GM12801 (cell line): ENCODE measurements around the gene CBR4.

Experiments
- TF ChIP-seq, protein P1 (sequence below): IDR thresholded peaks from one replicate; pipeline ENCODE4 v1.5.1; 2011; ENCODE audit warnings: control low read depth; ENCODE audit not compliant: insufficient read length; ENCODE audit errors: extremely low read depth

Gene CBR4

DNA sequence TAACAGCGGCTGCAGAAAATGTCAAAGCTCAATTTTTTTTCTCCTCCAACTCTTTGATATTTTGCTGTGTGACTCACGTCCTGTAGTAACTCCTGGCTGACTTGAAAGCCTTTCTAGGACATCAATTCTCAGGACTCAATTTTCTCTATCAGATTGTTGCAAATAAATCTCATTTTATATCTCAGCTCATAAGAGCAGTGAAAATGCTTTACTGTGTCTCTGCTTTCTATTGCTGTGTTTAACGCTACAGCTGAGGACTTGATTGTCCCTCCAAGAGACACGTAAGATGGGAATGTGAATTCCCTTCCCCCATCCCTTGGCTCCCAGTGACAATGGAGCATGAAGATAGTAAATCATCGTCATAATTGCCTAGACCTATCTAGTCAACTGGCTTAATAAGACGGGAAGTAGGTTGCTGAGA, 20.5 kb upstream of the CBR4 start:
- TF ChIP-seq, protein P1, sequence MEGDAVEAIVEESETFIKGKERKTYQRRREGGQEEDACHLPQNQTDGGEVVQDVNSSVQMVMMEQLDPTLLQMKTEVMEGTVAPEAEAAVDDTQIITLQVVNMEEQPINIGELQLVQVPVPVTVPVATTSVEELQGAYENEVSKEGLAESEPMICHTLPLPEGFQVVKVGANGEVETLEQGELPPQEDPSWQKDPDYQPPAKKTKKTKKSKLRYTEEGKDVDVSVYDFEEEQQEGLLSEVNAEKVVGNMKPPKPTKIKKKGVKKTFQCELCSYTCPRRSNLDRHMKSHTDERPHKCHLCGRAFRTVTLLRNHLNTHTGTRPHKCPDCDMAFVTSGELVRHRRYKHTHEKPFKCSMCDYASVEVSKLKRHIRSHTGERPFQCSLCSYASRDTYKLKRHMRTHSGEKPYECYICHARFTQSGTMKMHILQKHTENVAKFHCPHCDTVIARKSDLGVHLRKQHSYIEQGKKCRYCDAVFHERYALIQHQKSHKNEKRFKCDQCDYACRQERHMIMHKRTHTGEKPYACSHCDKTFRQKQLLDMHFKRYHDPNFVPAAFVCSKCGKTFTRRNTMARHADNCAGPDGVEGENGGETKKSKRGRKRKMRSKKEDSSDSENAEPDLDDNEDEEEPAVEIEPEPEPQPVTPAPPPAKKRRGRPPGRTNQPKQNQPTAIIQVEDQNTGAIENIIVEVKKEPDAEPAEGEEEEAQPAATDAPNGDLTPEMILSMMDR, result no peak

DNA sequence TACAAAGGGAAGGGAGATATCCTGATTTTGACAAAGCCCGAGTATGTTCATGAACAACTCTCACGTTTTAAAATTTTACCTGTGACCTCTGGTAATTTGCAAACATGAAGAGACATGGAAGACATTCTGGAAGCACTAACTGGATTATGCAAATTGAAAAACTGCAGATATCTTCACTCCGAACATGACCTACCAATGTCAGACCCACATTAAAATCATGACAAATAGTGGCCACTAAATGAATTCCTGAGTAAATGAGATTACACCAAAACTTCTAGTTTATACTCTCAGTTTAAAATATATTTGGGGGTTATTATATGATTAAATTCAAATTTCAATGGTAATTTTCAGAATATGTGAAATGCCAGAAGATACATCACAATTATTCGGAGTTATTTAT, 19.9 kb upstream of the CBR4 start:
- TF ChIP-seq, protein P1, result no peak

DNA sequence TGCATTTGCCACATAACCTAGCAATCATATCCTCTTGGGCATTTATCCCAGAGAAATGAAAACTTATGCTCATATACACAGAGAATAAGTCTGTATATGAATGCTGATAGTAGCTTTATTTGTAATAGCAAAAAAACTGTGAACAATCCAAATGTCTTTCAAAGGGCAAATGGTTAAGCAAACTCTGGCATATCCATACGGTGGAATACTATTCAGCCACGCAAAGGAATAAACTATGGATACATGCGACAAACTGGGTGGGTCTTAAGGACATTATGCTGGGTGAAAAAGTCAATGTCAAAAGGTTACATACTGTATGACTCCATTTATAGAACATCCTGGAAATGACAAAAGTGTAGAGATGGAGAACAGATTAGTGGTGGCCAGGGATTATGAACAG, 17.6 kb upstream of the CBR4 start:
- TF ChIP-seq, protein P1, result no peak

- TF ChIP-seq, protein P1, result no peak
Measured at GRCh38 chr4:169025184-169025583, 15.1 kb upstream of the CBR4 start.

- TF ChIP-seq, protein P1, result peak; percentile 75
Measured at GRCh38 chr4:169024762-169025161, 14.7 kb upstream of the CBR4 start.

DNA sequence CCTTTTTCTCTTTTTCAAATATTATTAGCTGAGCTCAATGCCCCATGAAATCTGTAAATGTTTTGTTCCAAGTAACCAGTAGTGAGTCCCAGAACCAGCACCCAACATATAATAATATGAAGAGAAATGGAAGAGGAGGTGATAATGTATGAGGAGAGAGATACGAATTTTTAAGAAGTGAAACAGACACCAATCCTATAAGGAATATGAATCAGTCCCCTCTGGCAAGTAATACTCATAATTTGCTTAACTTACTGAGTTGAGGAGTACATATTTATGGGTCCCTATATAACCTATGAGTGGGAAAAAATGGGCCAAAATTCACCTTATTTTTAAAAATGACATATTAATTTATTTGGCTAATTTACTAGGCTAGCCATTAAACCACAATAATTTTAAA, 8.4 kb upstream of the CBR4 start:
- TF ChIP-seq, protein P1, result no peak

DNA sequence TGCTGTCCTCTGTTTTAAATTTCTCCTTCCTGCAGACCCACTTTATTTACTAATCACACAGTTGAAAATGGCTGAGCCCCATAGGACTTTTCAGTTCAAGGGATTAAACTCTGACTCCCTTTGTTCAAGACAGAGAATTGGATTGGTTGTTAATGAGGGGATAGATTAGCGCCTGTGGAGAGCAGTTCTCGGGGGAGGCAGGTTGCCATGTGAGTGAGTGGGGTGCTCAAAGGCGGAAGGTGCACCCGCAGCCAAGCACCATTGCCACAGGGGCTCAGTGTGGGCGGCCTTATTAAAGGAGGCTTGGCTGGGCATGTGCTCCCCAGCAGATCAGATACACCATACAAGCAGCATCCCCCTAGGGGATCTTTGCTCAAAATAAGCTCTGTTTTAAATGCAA, 7.9 kb upstream of the CBR4 start:
- TF ChIP-seq, protein P1, result no peak

DNA sequence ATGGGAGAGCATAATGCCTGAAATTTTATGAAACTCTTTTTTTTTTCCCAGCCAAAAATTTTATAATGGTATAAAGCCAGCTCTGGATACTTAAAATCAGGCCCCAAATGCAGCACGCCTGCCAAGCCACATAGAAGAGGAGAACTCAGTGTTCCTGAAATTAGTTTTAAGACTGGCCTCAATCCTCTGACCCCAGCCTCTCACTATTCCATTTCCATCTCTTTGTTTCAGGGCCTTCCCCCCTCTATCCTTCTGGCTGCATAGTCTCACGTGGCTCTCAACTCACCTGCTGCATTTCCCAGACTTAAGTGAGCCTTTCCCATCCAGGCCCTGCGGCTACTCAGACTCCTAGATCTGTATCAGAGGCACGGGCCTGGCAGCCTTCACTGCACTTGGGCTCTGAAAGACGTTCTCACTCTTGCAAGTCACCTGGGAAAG, 5.2 kb upstream of the CBR4 start:
- TF ChIP-seq, protein P1, result no peak
